Measurements from ENCODE around the gene LRMDA.

LRMDA gene

DNA sequence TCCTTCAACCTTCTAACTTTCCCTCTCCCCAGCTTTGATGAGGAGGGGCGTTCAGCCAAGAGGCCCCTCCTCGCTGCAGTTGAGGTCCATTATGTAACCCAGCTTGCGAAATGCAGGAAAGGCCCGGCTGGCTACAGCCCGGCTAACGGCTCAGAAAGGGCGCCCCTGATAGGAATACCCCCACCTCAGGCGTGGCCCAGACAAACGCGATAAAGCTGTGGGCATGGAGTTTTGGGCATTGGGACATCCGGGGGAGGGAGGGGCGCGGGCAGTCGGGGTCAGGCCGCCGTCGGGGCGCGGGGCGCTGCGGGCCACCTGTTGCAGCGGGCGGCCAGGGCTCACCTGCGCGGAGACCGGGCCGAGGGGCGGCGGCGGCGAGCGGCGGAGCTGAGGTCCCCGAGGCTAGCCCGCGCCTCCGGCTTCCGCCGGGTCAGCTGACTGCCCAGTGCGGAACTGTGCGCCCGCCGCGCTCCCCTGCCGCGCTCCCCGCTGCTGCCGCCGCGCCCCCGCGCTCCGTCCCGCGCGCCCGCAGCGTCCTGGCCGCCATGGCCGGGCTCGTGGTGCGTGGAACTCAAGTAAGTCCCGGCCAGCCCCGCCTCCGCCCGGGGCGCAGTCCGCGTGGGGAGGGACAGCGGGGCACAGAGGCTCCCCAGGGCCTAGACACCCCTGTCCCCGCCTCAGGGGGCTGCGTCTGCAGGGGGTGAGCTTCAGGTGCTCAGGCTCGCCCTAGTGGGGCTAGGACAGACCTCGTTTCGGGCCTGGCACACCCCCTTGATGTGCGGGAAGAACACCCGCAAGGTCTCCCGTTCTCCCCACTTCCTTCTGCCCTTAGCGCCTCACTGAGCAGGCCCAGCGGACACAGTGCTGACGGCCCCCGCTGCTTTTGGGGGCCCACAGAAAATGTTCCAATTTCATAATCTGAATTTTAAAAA lies at the start of gene LRMDA:
TSS of gene LRMDA (plus strand) at position 445 of the 932 bp plus-strand sequence.
- H3K27me3 Mint-ChIP-seq, result peaks cover 59% of the 10 kb centered on the region
- H3K36me3 Mint-ChIP-seq, result no peaks in the 10 kb centered on the region
- H3K4me3 Mint-ChIP-seq, result no peak within 1 kb of the TSS
- peaks cover 3% of the 10 kb centered on the region for H3K4me1 Mint-ChIP-seq
- no peaks in the 10 kb centered on the region for H3K9me3 Mint-ChIP-seq
- peak within 1 kb of the TSS; percentile 7 for H3K27ac Mint-ChIP-seq
- no peak for DNase-seq
- CTCF ChIA-PET, result no interaction called here

- Mint-ChIP-seq H3K27me3 (peaks cover 22% of the 10 kb centered on the region), H3K4me3 (no peak overlapping the region), H3K4me1 (no peaks in the 10 kb centered on the region), H3K27ac (no peak overlapping the region), H3K36me3 (no peaks in the 10 kb centered on the region), H3K9me3 (no peaks in the 10 kb centered on the region)
- CTCF ChIA-PET, result interaction anchor here (1.0 kb wide), 1 partner anchor 10 kb away, joined by 3 read pairs; no protein-coding TSS in a partner anchor
- no peak for DNase-seq
Measured at GRCh38 chr10:75386128-75386527, 45.3 kb upstream of the LRMDA start.

DNA sequence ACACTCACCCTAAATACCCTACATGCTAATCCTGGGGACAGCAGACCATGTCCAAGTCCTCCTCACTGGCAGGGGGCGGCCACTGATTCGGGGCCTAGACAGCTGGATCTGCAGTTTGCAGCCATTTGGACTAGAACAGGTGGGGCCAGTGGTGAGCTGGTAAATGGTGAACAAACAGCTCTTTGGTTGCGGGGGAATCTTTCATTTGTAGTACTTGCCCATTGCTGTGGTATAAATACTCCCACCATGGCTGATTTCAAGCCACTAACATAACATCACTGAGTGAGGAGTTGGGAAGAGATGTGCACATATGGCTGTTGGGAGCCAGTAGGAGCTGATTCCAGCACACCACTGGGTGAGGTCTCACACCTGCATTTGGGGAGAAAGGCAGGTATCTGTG lies 43.3 kb upstream of the LRMDA start:
- CTCF ChIA-PET, result no interaction called here
- no peaks in the 10 kb centered on the region for H3K9me3 Mint-ChIP-seq
- H3K27me3 Mint-ChIP-seq, result peaks cover 22% of the 10 kb centered on the region
- H3K27ac Mint-ChIP-seq, result no peak overlapping the region
- H3K36me3 Mint-ChIP-seq, result no peaks in the 10 kb centered on the region
- no peak overlapping the region for H3K4me3 Mint-ChIP-seq
- H3K4me1 Mint-ChIP-seq, result no peaks in the 10 kb centered on the region
- DNase-seq, result no peak

- H3K9me3 Mint-ChIP-seq, result no peaks in the 10 kb centered on the region
- peaks cover 8% of the 10 kb centered on the region for H3K4me1 Mint-ChIP-seq
- H3K36me3 Mint-ChIP-seq, result no peaks in the 10 kb centered on the region
- no peak overlapping the region for H3K27ac Mint-ChIP-seq
- CTCF ChIA-PET, result no interaction called here
- DNase-seq, result no peak
- H3K4me3 Mint-ChIP-seq, result no peak overlapping the region
- H3K27me3 Mint-ChIP-seq, result peaks cover 34% of the 10 kb centered on the region
Measured at GRCh38 chr10:75390178-75390577, 41.2 kb upstream of the LRMDA start.

DNA sequence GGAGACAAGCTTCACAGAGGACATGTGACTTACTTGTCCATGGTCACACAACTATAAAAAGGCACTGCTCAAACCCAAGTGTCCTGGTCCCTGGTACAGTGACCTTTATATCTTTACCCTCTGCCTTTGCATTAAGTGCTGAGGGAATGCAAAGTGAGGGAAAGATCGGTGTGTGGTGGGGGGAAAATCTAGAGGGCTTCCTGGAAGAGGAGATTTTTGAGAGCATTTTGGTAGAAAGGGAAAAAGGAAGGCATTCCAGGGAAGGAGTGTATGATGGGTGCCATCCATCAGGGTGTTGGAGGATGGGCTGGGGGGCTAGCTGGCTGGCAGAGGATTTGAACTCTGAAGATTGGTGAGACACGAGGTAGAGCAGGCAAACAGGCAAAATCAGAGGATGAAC lies 39.2 kb upstream of the LRMDA start:
- no peak for DNase-seq
- no peaks in the 10 kb centered on the region for H3K9me3 Mint-ChIP-seq
- H3K27me3 Mint-ChIP-seq, result peaks cover 55% of the 10 kb centered on the region
- H3K4me1 Mint-ChIP-seq, result peaks cover 10% of the 10 kb centered on the region
- H3K36me3 Mint-ChIP-seq, result no peaks in the 10 kb centered on the region
- no peak overlapping the region for H3K4me3 Mint-ChIP-seq
- H3K27ac Mint-ChIP-seq, result no peak overlapping the region
- CTCF ChIA-PET, result no interaction called here

DNA sequence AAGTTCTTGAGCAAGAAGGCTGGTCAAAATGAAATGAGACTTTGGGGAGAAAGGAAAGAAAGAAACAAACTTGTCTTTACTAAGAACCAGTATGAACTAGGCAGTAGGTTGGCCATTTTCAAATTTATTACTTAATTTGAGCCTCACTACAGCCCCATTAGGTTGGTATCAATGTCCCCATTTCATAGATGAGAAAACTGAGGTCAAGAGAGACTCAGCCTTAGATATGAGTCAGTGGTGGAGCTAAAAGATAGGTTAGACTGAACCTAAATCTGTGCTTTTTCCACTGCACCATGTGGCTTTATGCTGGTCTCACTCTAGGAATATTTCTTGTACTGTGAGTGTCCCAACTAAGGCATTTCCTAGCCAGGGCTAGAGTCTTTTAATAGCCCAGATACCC lies 38.7 kb upstream of the LRMDA start:
- H3K9me3 Mint-ChIP-seq, result no peaks in the 10 kb centered on the region
- no peak for DNase-seq
- H3K4me1 Mint-ChIP-seq, result peaks cover 10% of the 10 kb centered on the region
- no peak overlapping the region for H3K27ac Mint-ChIP-seq
- H3K36me3 Mint-ChIP-seq, result no peaks in the 10 kb centered on the region
- H3K27me3 Mint-ChIP-seq, result peaks cover 60% of the 10 kb centered on the region
- CTCF ChIA-PET, result no interaction called here
- no peak overlapping the region for H3K4me3 Mint-ChIP-seq

- no peak for DNase-seq
- peaks cover 68% of the 10 kb centered on the region for H3K27me3 Mint-ChIP-seq
- no peak overlapping the region for H3K27ac Mint-ChIP-seq
- H3K36me3 Mint-ChIP-seq, result no peaks in the 10 kb centered on the region
- CTCF ChIA-PET, result interaction anchor here (2.6 kb wide), 1 partner anchor 10 kb away, joined by 9 read pairs; no protein-coding TSS in a partner anchor
- no peak overlapping the region for H3K4me3 Mint-ChIP-seq
- H3K4me1 Mint-ChIP-seq, result peaks cover 10% of the 10 kb centered on the region
- no peaks in the 10 kb centered on the region for H3K9me3 Mint-ChIP-seq
Measured at GRCh38 chr10:75394221-75394620, 37.2 kb upstream of the LRMDA start.

- CTCF ChIA-PET, result interaction anchor here (1.3 to 2.6 kb wide), 2 partner anchors 9 kb away, joined by 3 to 9 read pairs; no protein-coding TSS in a partner anchor
- H3K9me3 Mint-ChIP-seq, result no peaks in the 10 kb centered on the region
- H3K27me3 Mint-ChIP-seq, result peaks cover 77% of the 10 kb centered on the region
- peak overlapping the region; percentile 62 for H3K27ac Mint-ChIP-seq
- H3K4me1 Mint-ChIP-seq, result peaks cover 12% of the 10 kb centered on the region
- peak; percentile 42 for DNase-seq
- H3K36me3 Mint-ChIP-seq, result no peaks in the 10 kb centered on the region
- H3K4me3 Mint-ChIP-seq, result no peak overlapping the region
Measured at GRCh38 chr10:75395066-75395931, 36.1 kb upstream of the LRMDA start.

- Mint-ChIP-seq H3K27ac (no peak overlapping the region), H3K27me3 (peaks cover 85% of the 10 kb centered on the region), H3K9me3 (no peaks in the 10 kb centered on the region), H3K4me3 (no peak overlapping the region), H3K36me3 (no peaks in the 10 kb centered on the region), H3K4me1 (peaks cover 19% of the 10 kb centered on the region)
- CTCF ChIA-PET, result interaction anchor here (1.3 kb wide), 1 partner anchor 10 kb away, joined by 3 read pairs; no protein-coding TSS in a partner anchor
- DNase-seq, result no peak
Measured at GRCh38 chr10:75395932-75396630, 35.3 kb upstream of the LRMDA start.

DNA sequence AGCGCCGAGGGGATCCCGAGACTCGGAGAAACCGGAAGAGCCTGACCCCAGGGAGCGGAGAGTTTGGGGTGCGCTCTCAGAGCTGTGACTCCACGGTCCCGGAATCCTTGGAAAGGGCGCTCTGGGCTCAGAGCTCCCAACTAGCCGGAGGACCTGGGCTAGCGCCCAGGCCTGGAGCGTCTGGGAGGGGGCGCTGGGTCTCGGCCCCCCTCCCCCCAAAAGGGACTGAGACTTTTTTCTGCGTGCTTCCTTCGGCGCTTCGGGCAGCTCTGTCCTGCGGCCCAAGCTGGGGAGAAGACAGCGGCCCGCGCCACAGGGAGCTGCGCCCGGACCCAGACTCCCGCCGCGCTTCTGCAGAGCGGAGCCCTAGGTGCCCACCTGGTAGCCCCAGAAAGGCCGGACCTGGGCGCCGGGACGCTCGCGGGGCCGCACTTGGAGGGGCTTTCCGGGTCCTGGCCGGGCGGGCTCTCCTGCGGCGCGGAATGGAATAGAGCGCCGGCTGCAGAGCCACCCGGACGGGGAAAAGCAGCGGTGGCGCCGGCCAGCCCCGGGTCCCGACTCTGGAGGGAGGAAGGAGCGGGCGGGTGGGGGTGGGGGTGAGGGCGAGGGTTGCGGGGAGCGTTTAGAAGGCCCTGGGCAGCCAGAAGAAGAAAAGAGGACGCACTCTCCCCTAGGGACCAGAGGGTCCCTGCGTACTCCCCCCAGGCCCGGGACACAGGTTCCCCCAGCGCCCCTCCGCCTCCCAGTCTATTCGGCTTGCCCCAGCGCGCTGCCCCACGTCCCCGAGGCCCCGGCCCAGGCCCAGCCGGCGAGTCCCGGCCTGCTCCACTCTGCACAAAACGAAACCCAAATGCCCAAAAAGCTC lies 34.6 kb upstream of the LRMDA start:
- Mint-ChIP-seq H3K4me1 (peaks cover 20% of the 10 kb centered on the region), H3K27me3 (peaks cover 93% of the 10 kb centered on the region), H3K9me3 (no peaks in the 10 kb centered on the region), H3K4me3 (no peak overlapping the region), H3K36me3 (no peaks in the 10 kb centered on the region), H3K27ac (no peak overlapping the region)
- CTCF ChIA-PET, result interaction anchor here (1.3 kb wide), 1 partner anchor 11 kb away, joined by 3 read pairs; no protein-coding TSS in a partner anchor
- DNase-seq, result no peak

DNA sequence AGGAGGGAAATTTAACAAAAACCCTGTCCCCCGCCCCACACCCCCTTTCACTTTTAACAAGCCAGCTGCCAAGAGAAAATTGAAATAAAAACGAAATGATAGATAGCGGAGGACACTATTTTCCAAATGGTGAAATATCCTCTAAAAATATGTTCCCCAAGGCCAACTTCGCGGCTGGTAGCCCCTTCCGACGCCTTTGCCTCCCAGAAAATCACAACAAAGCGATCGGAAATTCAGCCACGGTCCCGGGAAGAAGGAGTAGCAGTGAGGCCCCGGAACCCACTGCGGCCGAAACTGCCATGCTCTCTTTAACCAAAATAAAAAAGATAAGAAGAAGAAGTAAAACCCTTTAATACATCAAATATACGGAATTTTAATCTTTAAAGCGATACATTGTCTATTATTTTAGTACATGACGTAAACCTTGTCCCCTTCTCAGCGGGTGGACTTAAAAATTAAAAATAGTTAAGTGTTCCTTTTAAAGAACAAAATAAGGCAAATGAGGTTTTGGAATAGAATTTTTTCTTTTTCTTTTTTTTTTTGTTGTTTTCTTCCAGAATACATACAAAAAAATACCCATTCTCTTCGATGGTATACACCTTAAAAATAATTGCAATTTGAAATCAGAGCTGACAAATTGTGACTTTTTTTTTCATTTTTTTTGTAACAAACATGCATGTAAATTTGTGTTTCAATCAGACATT lies 33.8 kb upstream of the LRMDA start:
- no peak overlapping the region for H3K4me3 Mint-ChIP-seq
- H3K27me3 Mint-ChIP-seq, result peaks cover 95% of the 10 kb centered on the region
- peaks cover 28% of the 10 kb centered on the region for H3K4me1 Mint-ChIP-seq
- CTCF ChIA-PET, result no interaction called here
- H3K27ac Mint-ChIP-seq, result no peak overlapping the region
- no peak for DNase-seq
- no peaks in the 10 kb centered on the region for H3K36me3 Mint-ChIP-seq
- H3K9me3 Mint-ChIP-seq, result no peaks in the 10 kb centered on the region

DNA sequence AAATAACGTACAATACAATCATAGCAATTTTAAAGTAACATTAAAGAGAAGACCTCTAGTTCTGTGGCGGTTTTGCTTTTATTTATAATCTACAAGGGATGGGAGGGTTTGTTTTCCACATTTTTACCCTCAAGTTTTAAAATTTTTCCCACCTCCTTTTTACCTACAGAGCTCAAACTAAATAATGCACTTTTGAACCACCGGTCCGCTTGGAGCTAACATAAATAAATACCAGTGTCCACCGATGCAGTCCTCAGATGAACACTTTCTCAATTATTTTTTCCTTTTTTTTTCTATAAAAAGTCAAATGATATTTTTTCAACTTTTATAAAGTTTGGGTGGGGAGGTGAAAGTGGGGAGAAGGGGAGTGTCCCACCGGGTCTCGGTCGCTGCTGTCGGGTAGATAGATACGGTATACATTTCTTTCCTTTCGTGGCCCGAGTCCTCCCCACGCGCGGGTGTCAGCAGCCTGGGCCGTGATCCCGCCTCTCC lies 33.2 kb upstream of the LRMDA start:
- H3K27ac Mint-ChIP-seq, result no peak overlapping the region
- peaks cover 96% of the 10 kb centered on the region for H3K27me3 Mint-ChIP-seq
- DNase-seq, result no peak
- H3K4me3 Mint-ChIP-seq, result no peak overlapping the region
- H3K4me1 Mint-ChIP-seq, result peaks cover 33% of the 10 kb centered on the region
- no peaks in the 10 kb centered on the region for H3K36me3 Mint-ChIP-seq
- no peaks in the 10 kb centered on the region for H3K9me3 Mint-ChIP-seq
- CTCF ChIA-PET, result no interaction called here
